ENCODE results near the gene PCOLCE2. TPM values are rescaled to one million over a fixed set of nuclear protein-coding genes. Genes with fewer than 3 reads are reported as not detected.

The PCOLCE2 gene
- total and polyA plus RNA-seq, 4 donors: 73.0 to 181 (median 94.7) TPM

Other genes with a start within 250 kb of the PCOLCE2 start
- 10 to 100 TPM; 25.5 to 29.2 TPM for gene TRPC1, start 165.0 kb downstream of the PCOLCE2 start, total RNA-seq
- 10 to 100 TPM in 1 of 2 donors, 1 to 10 TPM in 1; 3.0 to 13.0 TPM for gene TRPC1, start 165.0 kb downstream of the PCOLCE2 start, polyA plus RNA-seq
- not detected for gene PAQR9, start 74.6 kb upstream of the PCOLCE2 start, total RNA-seq
- gene PAQR9, start 74.6 kb upstream of the PCOLCE2 start, polyA plus RNA-seq: not detected
- 100 to 1,000 TPM in 1 of 2 donors, 10 to 100 TPM in 1; 84.0 to 102 TPM for gene U2SURP, start 112.5 kb upstream of the PCOLCE2 start, total RNA-seq
- 10 to 100 TPM; 12.3 to 40.1 TPM for gene U2SURP, start 112.5 kb upstream of the PCOLCE2 start, polyA plus RNA-seq
- 1 to 10 TPM; 2.8 to 3.7 TPM for gene CHST2, start 230.7 kb upstream of the PCOLCE2 start, total RNA-seq
- 1 to 10 TPM in 1 of 2 donors, under 1 TPM in 1; 0.50 to 2.7 TPM for gene CHST2, start 230.7 kb upstream of the PCOLCE2 start, polyA plus RNA-seq

Data from aorta (tissue), 4 donors.